Gastroesophageal sphincter (tissue), 4 donors: ENCODE measurements around the gene SPAG7. TPM values are rescaled to one million over a fixed set of nuclear protein-coding genes. Genes with fewer than 3 reads are reported as not detected.

Experiments used
- ATAC-seq: fragments of 150-250 bp; one replicate; pipeline ENCODE4 v1.9.1; 2016; ENCODE audit warnings: mild to moderate bottlenecking, moderate library complexity
- H3K27ac ChIP-seq, 4 donors: fragments of 200-600 bp; sonication (generic) in 3 of 4; 1 replicate in 3 of 4; 2 replicates in 1 of 4; pipeline ENCODE4 v1.5.1; 2016 to 2019
- H3K27me3 ChIP-seq: fragments of 200-600 bp; sonication (generic); one replicate; pipeline ENCODE4 v1.5.1; 2019
- H3K36me3 ChIP-seq, 2 donors: fragments of 200-600 bp; sonication (generic); one replicate each; pipeline ENCODE4 v1.5.1; 2019; ENCODE audit warnings: control low read depth in 1 of 2
- H3K4me1 ChIP-seq, 3 donors: fragments of 200-600 bp; sonication (generic); 1 replicate in 2 of 3; 2 replicates in 1 of 3; pipeline ENCODE4 v1.5.1; 2016 to 2019; ENCODE audit warnings: control low read depth in 2 of 3
- H3K4me3 ChIP-seq, 2 donors: fragments of 200-600 bp; sonication (generic); one replicate each; pipeline ENCODE4 v1.5.1; 2019; ENCODE audit warnings: mild to moderate bottlenecking in 1 of 2, moderate library complexity in 1 of 2
- H3K9me3 ChIP-seq, 3 donors: fragments of 200-600 bp; sonication (generic); one replicate each; pipeline ENCODE4 v1.5.1; 2017 to 2019; ENCODE audit warnings: control low read depth in 2 of 3
- CTCF ChIP-seq, 4 experiments: fragments of 200-600 bp in 2 of 4; fragments of 450-650 bp in 2 of 4; sonication (generic) in 1 of 4; IDR thresholded peaks; one replicate each; pipeline ENCODE4 v1.5.1; 2017 to 2019; ENCODE audit warnings: antibody characterized with exemption in 4 of 4, mild to moderate bottlenecking in 2 of 4, moderate library complexity in 2 of 4
- EP300 ChIP-seq: sonication (generic); formaldehyde crosslinking; IDR thresholded peaks from one replicate; pipeline ENCODE4 v1.6.1; 2017; ENCODE audit warnings: antibody characterized with exemption, mild to moderate bottlenecking
- POLR2A ChIP-seq, 2 donors: fragments of 450-650 bp; IDR thresholded peaks; one replicate each; pipeline ENCODE4 v1.6.1; 2017; ENCODE audit warnings: antibody characterized with exemption in 2 of 2, mild to moderate bottlenecking in 2 of 2, moderate library complexity in 1 of 2
- POLR2AphosphoS5 ChIP-seq: sonication (generic); formaldehyde crosslinking; IDR thresholded peaks from one replicate; pipeline ENCODE4 v1.6.1; 2017; ENCODE audit warnings: antibody characterized with exemption
- WGBS, 2 donors: methylation state at CpG; one replicate each; pipeline ENCODE4 v1.1.5; 2018; ENCODE audit warnings: low coverage in 1 of 2; 5-methylcytosine and 5-hydroxymethylcytosine counted together
- total RNA-seq, 4 donors: library from RNA; depleted of rRNA; stranded (reverse); fragments of >200 nt; gene quantifications; one replicate each; pipeline ENCODE4 v1.1.0, GENCODE V29; 2016

Gene SPAG7
- total RNA-seq, result 10 to 100 TPM; 35.1 to 77.5 (median 55.2) TPM

GRCh38 chr17:4967539-4968485, at the start of gene SPAG7:
TSS of gene SPAG7 (minus strand) at chr17:4967817. CDS start at chr17:4967804, 13 bp downstream.
- no peaks in the 10 kb centered on the region for H3K27me3 ChIP-seq
- no peaks in the 10 kb centered on the region for H3K9me3 ChIP-seq
- H3K36me3 ChIP-seq, result peaks cover 0 to 34% of the 10 kb centered on the region in 2 donors
- TF ChIP-seq POLR2A (IDR thresholded peaks at IDR 0.05) (peak; percentile 48 to 62), EP300 (no peak), POLR2AphosphoS5 (peak; percentile 83), CTCF (IDR thresholded peaks at IDR 0.05) (peak in 3 of 4 experiments; percentile 26 to 43 (median 41))
- WGBS, 2 donors, result 0 to 2% methylated on average over 26 to 36 of the region's 66 CpGs
- peaks cover 3 to 66% (median 30%) of the 10 kb centered on the region in 3 donors for H3K4me1 ChIP-seq
- peak within 1 kb of the TSS; percentile 70 to 76 for H3K4me3 ChIP-seq
- ATAC-seq, result peak; percentile 84
- peak within 1 kb of the TSS; percentile 88 to 95 (median 94) for H3K27ac ChIP-seq

GRCh38 chr17:5014357-5014756, 46.7 kb upstream of the SPAG7 start:
- no peaks in the 10 kb centered on the region for H3K4me1 ChIP-seq
- H3K27ac ChIP-seq, result no peak overlapping the region
- no peak overlapping the region for H3K4me3 ChIP-seq
- no peak for TF ChIP-seq POLR2AphosphoS5
- TF ChIP-seq CTCF (IDR thresholded peaks at IDR 0.05), result no peak
- TF ChIP-seq POLR2A (IDR thresholded peaks at IDR 0.05), result no peak
- TF ChIP-seq EP300, result no peak
- ATAC-seq, result no peak
- WGBS, 2 donors, result 88% methylated on average over 3 of the region's 4 CpGs; no CpG with 5 or more reads in 1 of the 2 donors
- no peaks in the 10 kb centered on the region for H3K9me3 ChIP-seq
- peaks cover 0 to 100% of the 10 kb centered on the region in 2 donors for H3K36me3 ChIP-seq
- H3K27me3 ChIP-seq, result no peaks in the 10 kb centered on the region

GRCh38 chr17:5011928-5012327, 44.3 kb upstream of the SPAG7 start:
- Histone ChIP-seq H3K36me3 (peaks cover 0 to 100% of the 10 kb centered on the region in 2 donors), H3K9me3 (no peaks in the 10 kb centered on the region), H3K27ac (no peak overlapping the region), H3K4me1 (no peaks in the 10 kb centered on the region), H3K4me3 (no peak overlapping the region), H3K27me3 (no peaks in the 10 kb centered on the region)
- 54% methylated on average over 4 of the region's 6 CpGs; no CpG with 5 or more reads in 1 of the 2 donors for WGBS, 2 donors
- TF ChIP-seq EP300, result no peak
- no peak for TF ChIP-seq CTCF (IDR thresholded peaks at IDR 0.05)
- no peak for TF ChIP-seq POLR2A (IDR thresholded peaks at IDR 0.05)
- ATAC-seq, result no peak

- Histone ChIP-seq H3K4me1 (peaks cover 0 to 33% (median 18%) of the 10 kb centered on the region in 3 donors), H3K4me3 (no peak overlapping the region), H3K36me3 (peaks cover 0 to 78% of the 10 kb centered on the region in 2 donors), H3K9me3 (no peaks in the 10 kb centered on the region), H3K27me3 (no peaks in the 10 kb centered on the region), H3K27ac (no peak overlapping the region)
- TF ChIP-seq CTCF (IDR thresholded peaks at IDR 0.05) (no peak), POLR2A (IDR thresholded peaks at IDR 0.05) (no peak), EP300 (no peak), POLR2AphosphoS5 (no peak)
- ATAC-seq, result no peak
- 90 to 98% methylated on average over 7 of the region's 18 CpGs for WGBS, 2 donors
These were observed 35.7 kb upstream of the SPAG7 start for GRCh38 chr17:5003214-5003867.
